ENCODE data around the gene FAM222A.

The FAM222A gene

DNA sequence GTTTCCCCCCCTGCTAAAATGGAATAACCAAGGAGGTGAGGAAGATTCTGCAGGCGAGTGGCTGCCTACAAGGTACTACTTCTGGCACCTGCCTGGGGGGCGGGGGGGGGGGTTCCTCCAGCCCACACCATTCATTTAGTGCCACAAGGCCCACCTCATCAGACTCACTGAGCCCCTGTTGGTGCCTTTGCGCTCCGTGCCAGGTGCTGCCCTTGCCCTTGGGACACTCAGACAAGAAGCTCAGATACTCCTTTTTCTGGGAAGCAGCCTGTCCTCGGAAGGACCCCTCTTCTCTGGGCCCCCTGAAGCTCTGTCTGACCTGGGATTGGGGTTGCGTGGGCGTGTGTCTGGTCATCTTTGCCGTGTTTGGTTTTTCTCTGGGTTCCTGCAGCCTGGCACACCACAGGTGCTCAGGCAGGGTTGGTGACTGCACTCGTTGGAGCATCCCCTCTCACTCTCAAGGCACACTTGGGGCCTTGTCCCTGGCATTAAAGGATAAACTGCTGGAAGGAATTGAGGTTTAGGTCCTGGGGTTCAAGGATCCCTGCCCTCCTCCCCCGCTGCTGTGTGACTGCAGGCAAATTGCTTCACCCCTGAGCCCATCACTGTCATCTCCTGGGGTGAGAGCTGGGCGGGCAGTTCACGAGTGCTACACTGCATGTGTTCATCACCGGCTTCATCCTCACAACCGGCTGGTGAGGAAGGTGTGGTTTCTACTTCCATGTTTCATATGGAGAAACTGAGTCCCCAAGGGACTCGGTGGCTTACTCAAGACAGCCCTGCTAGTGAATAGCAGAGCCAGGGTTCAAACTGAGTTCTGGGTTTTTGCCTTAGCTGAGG is 16.9 kb downstream of the FAM222A start:
- H3K4me3 ChIP-seq (ENCODE audit: low read depth, low read length) = no peak overlapping the region
- in situ Hi-C loops (cut with HindIII; ENCODE audit: low sequenced_read_pairs) = no loop called here
- no peak for DNase-seq (ENCODE audit: low read depth)
- TF ChIP-seq, protein P1, sequence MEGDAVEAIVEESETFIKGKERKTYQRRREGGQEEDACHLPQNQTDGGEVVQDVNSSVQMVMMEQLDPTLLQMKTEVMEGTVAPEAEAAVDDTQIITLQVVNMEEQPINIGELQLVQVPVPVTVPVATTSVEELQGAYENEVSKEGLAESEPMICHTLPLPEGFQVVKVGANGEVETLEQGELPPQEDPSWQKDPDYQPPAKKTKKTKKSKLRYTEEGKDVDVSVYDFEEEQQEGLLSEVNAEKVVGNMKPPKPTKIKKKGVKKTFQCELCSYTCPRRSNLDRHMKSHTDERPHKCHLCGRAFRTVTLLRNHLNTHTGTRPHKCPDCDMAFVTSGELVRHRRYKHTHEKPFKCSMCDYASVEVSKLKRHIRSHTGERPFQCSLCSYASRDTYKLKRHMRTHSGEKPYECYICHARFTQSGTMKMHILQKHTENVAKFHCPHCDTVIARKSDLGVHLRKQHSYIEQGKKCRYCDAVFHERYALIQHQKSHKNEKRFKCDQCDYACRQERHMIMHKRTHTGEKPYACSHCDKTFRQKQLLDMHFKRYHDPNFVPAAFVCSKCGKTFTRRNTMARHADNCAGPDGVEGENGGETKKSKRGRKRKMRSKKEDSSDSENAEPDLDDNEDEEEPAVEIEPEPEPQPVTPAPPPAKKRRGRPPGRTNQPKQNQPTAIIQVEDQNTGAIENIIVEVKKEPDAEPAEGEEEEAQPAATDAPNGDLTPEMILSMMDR (IDR thresholded peaks at IDR 0.05; ENCODE audit: low read depth, low read length, missing control alignments) = no peak

DNA sequence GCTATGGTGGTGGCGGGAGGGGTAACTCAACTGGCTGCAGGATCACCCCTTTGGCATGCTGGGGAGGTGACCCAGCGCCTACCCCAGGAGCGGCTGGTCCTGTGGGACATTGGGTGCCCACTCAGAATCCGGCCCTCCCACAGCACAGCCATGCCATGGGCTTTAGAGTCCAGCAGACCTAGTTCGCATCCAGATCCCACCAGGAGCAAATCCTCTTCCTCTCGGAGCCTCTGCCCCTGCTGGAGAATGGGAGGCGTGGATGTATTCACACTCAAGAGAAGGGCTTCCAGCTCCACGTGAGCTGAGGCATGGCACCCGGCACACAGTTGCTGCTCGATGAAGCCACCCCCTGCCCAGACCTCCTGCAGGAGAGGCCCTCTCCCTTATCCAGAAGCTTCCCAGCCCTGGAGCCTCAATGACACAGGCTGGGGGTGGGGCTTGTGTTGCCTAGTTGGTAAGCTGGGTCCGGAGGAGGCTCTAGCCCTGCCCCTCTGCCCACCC is 17.7 kb downstream of the FAM222A start:
- DNase-seq (ENCODE audit: low read depth) = no peak
- TF ChIP-seq, protein P1 (IDR thresholded peaks at IDR 0.05; ENCODE audit: low read depth, low read length, missing control alignments) = no peak
- H3K4me3 ChIP-seq (ENCODE audit: low read depth, low read length) = no peak overlapping the region
- in situ Hi-C loops (cut with HindIII; ENCODE audit: low sequenced_read_pairs) = no loop called here

DNA sequence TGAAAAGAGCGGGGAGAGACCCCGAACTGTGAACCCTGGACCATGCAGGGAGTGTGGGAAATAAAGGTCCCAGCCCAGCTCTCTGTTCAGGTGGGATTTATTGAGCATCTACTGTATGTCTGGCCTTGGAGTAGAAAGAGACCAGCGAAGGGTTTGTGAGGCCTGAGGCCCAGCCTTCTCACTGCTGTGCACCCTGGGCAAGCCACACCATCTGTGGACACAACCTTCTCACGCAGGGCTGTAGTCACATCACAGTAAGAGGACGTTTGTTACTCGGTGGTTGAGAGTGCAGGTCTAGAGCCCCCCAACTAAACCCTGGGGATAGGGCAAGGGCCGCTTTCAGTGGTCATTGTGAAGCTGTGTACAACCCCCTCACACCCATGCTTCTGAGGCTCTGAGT is 18.2 kb downstream of the FAM222A start:
- in situ Hi-C loops (cut with HindIII; ENCODE audit: low sequenced_read_pairs) = no loop called here
- TF ChIP-seq, protein P1 (IDR thresholded peaks at IDR 0.05; ENCODE audit: low read depth, low read length, missing control alignments) = no peak
- no peak overlapping the region for H3K4me3 ChIP-seq (ENCODE audit: low read depth, low read length)
- DNase-seq (ENCODE audit: low read depth) = no peak

DNA sequence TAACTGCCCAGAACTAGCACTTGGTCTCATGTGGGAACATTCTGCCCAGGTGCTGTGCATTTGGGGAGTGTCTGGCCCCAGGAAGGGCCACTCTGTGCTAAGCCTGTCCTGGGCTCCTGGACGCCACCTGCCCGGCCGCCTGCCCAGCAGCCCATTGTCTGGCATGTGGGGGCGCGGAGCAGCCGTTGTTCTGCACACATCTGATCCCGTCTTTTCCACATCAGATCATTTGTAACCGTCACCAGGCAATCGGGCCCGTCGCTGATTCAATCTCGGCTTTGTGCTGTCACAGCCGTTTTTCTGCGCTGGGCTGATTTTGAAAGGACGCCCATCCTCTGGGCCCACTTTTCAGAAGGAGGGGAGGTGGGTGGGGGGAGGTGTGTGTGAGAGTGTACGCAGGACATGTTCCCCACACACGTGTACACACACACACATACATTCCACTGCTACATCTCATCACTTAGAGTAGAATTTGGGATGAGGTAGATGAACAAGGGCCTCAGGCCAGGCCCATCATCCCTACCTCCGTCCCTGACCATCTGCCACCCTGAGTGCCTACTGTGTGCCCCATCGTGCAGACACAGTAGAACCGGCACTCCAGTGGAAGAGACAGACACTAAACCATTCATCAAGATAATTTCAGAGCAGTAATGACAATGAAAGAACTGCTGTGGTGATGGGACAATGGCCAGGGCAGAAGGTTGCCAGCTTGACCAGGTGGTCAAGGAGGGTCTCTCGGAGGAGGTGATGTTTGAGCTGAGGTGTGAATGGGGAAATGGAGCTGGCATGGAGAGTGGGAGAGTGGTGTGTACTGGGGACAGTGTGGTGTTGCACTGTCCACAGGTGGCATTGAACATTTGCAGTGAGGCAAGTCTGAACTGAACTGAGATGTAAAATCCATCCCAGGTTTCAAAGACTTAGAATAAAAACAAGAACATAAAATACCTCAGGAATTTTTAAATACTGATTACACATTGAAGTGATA is 19.0 kb downstream of the FAM222A start:
- TF ChIP-seq, protein P1 (IDR thresholded peaks at IDR 0.05; ENCODE audit: low read depth, low read length, missing control alignments) = no peak
- in situ Hi-C loops (cut with HindIII; ENCODE audit: low sequenced_read_pairs) = no loop called here
- no peak overlapping the region for H3K4me3 ChIP-seq (ENCODE audit: low read depth, low read length)
- DNase-seq (ENCODE audit: low read depth) = no peak

DNA sequence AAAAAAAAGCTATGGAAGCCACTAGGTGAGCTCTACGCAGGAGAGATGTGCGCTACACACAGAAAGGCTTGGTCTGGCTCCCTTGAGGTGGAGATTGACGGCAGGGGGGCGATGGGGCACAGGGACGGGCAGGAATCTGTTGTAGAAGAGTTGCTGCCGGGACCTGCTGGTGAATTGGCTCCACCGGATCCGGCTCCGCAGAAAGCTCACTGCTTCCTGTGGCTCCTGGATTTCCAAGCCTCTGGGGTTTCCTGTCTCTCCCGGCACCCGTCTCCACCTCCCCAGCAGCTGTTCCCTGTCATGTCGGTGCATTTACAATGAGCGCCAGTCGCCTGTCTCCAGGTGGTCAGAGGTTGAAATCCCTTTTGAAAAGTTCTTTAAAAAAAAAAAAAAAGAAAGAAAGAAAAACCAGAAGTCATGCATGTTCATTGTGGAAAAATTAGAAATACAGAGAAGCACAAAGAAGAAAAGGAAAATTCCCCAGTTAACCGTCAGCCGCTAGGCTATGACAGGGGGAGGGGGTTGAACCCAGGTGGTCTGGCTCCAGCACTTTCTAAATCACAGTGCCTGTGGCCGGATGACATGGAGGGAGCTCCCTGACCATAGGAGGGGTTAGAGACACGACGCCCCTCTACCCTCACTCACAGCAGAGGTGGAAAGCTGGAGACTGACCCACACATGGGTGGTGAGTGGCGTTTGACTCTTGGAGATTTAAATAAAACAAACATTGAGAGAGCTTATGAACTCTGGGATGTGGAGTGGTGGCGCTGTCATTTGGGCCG is 20.8 kb downstream of the FAM222A start:
- TF ChIP-seq, protein P1 (IDR thresholded peaks at IDR 0.05; ENCODE audit: low read depth, low read length, missing control alignments) = no peak
- no peak for DNase-seq (ENCODE audit: low read depth)
- in situ Hi-C loops (cut with HindIII; ENCODE audit: low sequenced_read_pairs) = no loop called here
- H3K4me3 ChIP-seq (ENCODE audit: low read depth, low read length) = no peak overlapping the region
